ENCODE data around the gene MYOC. TPM values are rescaled to one million over a fixed set of nuclear protein-coding genes. Genes with fewer than 3 reads are reported as not detected.

The MYOC gene
- total and polyA plus RNA-seq, 2 donors (not counting 3 experiments of a cell fraction or from before 2014, with no cell fraction given) = not detected

- Histone ChIP-seq H3K79me2 (ENCODE audit: control insufficient read depth, insufficient read depth, low read length) (no peaks in the 10 kb centered on the region), H3K27me3 (ENCODE audit: control insufficient read depth in 2 of 2, insufficient read depth in 2 of 2, low read length in 2 of 2) (peaks cover 4 to 5% of the 10 kb centered on the region in 2 experiments), H2AFZ (ENCODE audit: low read depth, low read length) (no peak overlapping the region), H3K4me1 (ENCODE audit: control insufficient read depth, extremely low read depth, insufficient read depth, low read length) (no peaks in the 10 kb centered on the region), H3K9me3 (replicated peaks; ENCODE audit: control insufficient read depth, insufficient read depth, low read length) (no peaks in the 10 kb centered on the region), H3K4me2 (ENCODE audit: insufficient read depth, low read length) (no peak overlapping the region), H3K4me3 (replicated peaks in 1 of 3; ENCODE audit: insufficient read depth in 1 of 3, low read depth in 1 of 3, low read length in 3 of 3) (no peak overlapping the region), H4K20me1 (replicated peaks; ENCODE audit: control insufficient read depth, extremely low read depth, insufficient read depth, low read length) (no peaks in the 10 kb centered on the region), H3K27ac (ENCODE audit: insufficient read depth, low read depth, low read length) (no peak overlapping the region), H3K36me3 (ENCODE audit: control insufficient read depth in 2 of 2, extremely low read depth in 1 of 2, insufficient read depth in 2 of 2, low read length in 2 of 2) (no peaks in the 10 kb centered on the region), H3K9ac (replicated peaks; ENCODE audit: extremely low read depth, insufficient read depth, low read length) (no peak overlapping the region), H3K9me1 (replicated peaks; ENCODE audit: control insufficient read depth, extremely low read depth, insufficient read depth, low read length) (no peaks in the 10 kb centered on the region)
- ChIA-PET CTCF (interaction anchor here (4.4 kb wide), 1 partner anchor 20 kb away, joined by 21 read pairs; no protein-coding TSS in a partner anchor), POLR2A (no interaction called here)
- intact Hi-C loops (cut with micrococcal nuclease) = no loop called here
- dilution Hi-C loops (cut with MboI; ENCODE audit: extremely low pct_ligation_motif_present, low sequenced_read_pairs) = loop anchor here (25.0 kb wide), 1 partner anchor 362 kb away; no protein-coding TSS in a partner anchor
- FAIRE-seq (no peak), DNase-seq (ENCODE audit: low read depth, low spot score) (no peak)
- BruUV-seq (replicated peaks) = no TSS peak
- no peak for TF ChIP-seq POLR2A (IDR thresholded peaks at IDR 0.05; ENCODE audit: low read depth, low read length)
Measured at GRCh38 chr1:171625225-171625624, 27.3 kb downstream of the MYOC start.

- DNase-seq (ENCODE audit: low read depth, low spot score) = no peak
- FAIRE-seq = no peak
- Histone ChIP-seq H3K9me3 (replicated peaks; ENCODE audit: control insufficient read depth, insufficient read depth, low read length) (no peaks in the 10 kb centered on the region), H3K27me3 (ENCODE audit: control insufficient read depth in 2 of 2, insufficient read depth in 2 of 2, low read length in 2 of 2) (peaks cover 1 to 5% of the 10 kb centered on the region in 2 experiments), H3K9ac (replicated peaks; ENCODE audit: extremely low read depth, insufficient read depth, low read length) (no peak overlapping the region), H3K27ac (ENCODE audit: insufficient read depth, low read depth, low read length) (no peak overlapping the region), H3K4me1 (ENCODE audit: control insufficient read depth, extremely low read depth, insufficient read depth, low read length) (no peaks in the 10 kb centered on the region), H3K79me2 (ENCODE audit: control insufficient read depth, insufficient read depth, low read length) (no peaks in the 10 kb centered on the region), H3K36me3 (ENCODE audit: control insufficient read depth in 2 of 2, extremely low read depth in 1 of 2, insufficient read depth in 2 of 2, low read length in 2 of 2) (no peaks in the 10 kb centered on the region), H4K20me1 (replicated peaks; ENCODE audit: control insufficient read depth, extremely low read depth, insufficient read depth, low read length) (no peaks in the 10 kb centered on the region), H3K4me3 (replicated peaks in 1 of 3; ENCODE audit: insufficient read depth in 1 of 3, low read depth in 1 of 3, low read length in 3 of 3) (no peak overlapping the region), H3K9me1 (replicated peaks; ENCODE audit: control insufficient read depth, extremely low read depth, insufficient read depth, low read length) (no peaks in the 10 kb centered on the region), H2AFZ (ENCODE audit: low read depth, low read length) (no peak overlapping the region), H3K4me2 (ENCODE audit: insufficient read depth, low read length) (no peak overlapping the region)
- dilution Hi-C loops (cut with MboI; ENCODE audit: extremely low pct_ligation_motif_present, low sequenced_read_pairs) (no loop called here), intact Hi-C loops (cut with micrococcal nuclease) (no loop called here)
- ChIA-PET POLR2A (no interaction called here), CTCF (interaction anchor here (4.4 kb wide), 1 partner anchor 21 kb away, joined by 21 read pairs; no protein-coding TSS in a partner anchor)
- TF ChIP-seq POLR2AphosphoS5 (IDR thresholded peaks at IDR 0.05; ENCODE audit: insufficient read depth, low read depth, low read length) (no peak), EZH2 (IDR thresholded peaks at IDR 0.05; ENCODE audit: borderline replicate concordance, low read depth, low read length, severe bottlenecking) (no peak), GATA2 (IDR thresholded peaks at IDR 0.05; ENCODE audit: insufficient read depth, insufficient read length, low read depth, low read length) (no peak), MAX (IDR thresholded peaks at IDR 0.05; ENCODE audit: insufficient read depth, insufficient read length) (no peak), JUN (IDR thresholded peaks at IDR 0.05; ENCODE audit: borderline replicate concordance, insufficient read depth, insufficient read length, low read depth) (no peak), MYC (IDR thresholded peaks at IDR 0.05; ENCODE audit: low read depth, low read length) (no peak), CTCF (IDR thresholded peaks at IDR 0.05; ENCODE audit: extremely low read depth in 1 of 2, insufficient read depth in 1 of 2, low read depth in 1 of 2, low read length in 2 of 2) (no peak), FOS (IDR thresholded peaks at IDR 0.05; ENCODE audit: borderline replicate concordance, insufficient read depth, low read length) (no peak), POLR2A (IDR thresholded peaks at IDR 0.05; ENCODE audit: low read depth, low read length) (no peak)
- no TSS peak for BruUV-seq (replicated peaks)
Measured at GRCh38 chr1:171623651-171624331, 28.7 kb downstream of the MYOC start.
